ENCODE data around the gene FKBP6.
"Not testable (repeated sequence)": the region's sequence is repeated elsewhere in the genome, so short reads cannot be mapped to it uniquely, and the experiment has no call there.

The FKBP6 gene

GRCh38 chr7:73397521-73398281, 69.7 kb downstream of the FKBP6 start:
- no peak for DNase-seq

DNA sequence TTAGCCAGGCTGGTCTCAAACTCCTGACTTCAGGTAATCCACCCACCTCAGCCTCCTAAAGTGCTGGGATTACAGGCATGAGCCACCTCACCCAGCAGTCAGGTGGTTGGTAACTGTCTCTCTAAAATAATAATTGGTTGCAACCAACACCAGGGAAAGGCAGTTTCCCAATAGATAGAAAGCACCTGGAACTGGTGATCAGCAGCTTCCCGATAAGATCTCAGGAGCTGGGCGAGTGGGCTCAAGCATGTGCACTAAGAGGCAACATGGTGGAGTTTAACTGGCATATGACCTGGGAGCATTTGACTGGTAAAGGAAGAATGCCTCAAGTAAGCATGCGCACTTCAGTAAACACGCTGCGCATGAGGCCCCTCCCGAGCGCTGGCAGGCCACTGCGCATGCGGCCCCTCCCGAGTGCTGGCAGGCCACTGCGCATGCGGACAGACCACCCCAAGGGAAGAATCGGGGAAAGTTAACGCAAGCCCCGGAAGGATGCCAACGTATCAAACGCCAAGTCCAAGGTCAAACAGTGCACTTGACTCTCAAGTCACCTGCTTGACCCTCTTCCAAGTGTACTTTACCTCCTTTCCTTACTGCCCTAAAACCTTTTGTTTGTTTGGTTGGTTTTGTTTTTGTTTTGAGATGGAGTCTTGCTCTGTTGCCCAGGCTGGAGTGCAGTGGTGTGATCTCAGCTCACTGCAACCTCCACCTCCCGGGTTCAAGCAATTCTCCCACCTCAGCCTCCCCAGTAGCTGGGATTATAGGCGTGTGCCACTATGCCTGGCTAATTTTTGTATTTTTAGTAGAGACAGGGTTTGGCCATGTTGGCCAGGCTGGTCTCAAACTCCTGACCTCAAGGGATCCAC, 71.5 kb downstream of the FKBP6 start:
- peak; percentile 28 for DNase-seq

GRCh38 chr7:73404860-73405259, 76.9 kb downstream of the FKBP6 start:
- not testable (repeated sequence) for DNase-seq
